Heart right ventricle (tissue), 16 donors: ENCODE data around the gene RHPN2. TPM values are rescaled to one million over a fixed set of nuclear protein-coding genes. Genes with fewer than 3 reads are reported as not detected.

Source experiments
- ATAC-seq, 8 donors: fragments of 200-7000 bp; cut with Tn5 transposase; one replicate each; pipeline ENCODE4 v1.9.1; 2020; ENCODE audit warnings: mild to moderate bottlenecking in 8 of 8, moderate library complexity in 8 of 8, moderate number of reproducible peaks in 1 of 8
- DNase-seq, 2 donors: peaks; one replicate each; pipeline ENCODE4 v3.0.0-alpha.2; 2020
- H3K27ac ChIP-seq, 10 donors: fragments of 200-600 bp; sonication (generic) in 2 of 10; one replicate each; pipeline versions ENCODE4 v1.5.0 to v1.8.0; 2020 to 2022; ENCODE audit warnings: mild to moderate bottlenecking in 3 of 10
- H3K27me3 ChIP-seq, 7 donors: fragments of 200-600 bp; one replicate each; pipeline ENCODE4 v1.8.0; 2021 to 2022; ENCODE audit warnings: mild to moderate bottlenecking in 2 of 7
- H3K36me3 ChIP-seq, 9 donors: fragments of 200-600 bp; sonication (generic) in 1 of 9; one replicate each; pipeline versions ENCODE4 v1.5.0 to v1.8.0; 2020 to 2022; ENCODE audit warnings: mild to moderate bottlenecking in 2 of 9
- H3K4me1 ChIP-seq, 9 donors: fragments of 200-600 bp; sonication (generic) in 1 of 9; one replicate each; pipeline versions ENCODE4 v1.5.0 to v1.8.0; 2020 to 2022; ENCODE audit warnings: mild to moderate bottlenecking in 4 of 9
- H3K4me3 ChIP-seq, 10 donors: fragments of 200-600 bp; sonication (generic) in 2 of 10; one replicate each; pipeline versions ENCODE4 v1.5.0 to v1.8.0; 2020 to 2022; ENCODE audit warnings: mild to moderate bottlenecking in 7 of 10, moderate library complexity in 2 of 10
- H3K9me3 ChIP-seq, 11 donors: fragments of 200-600 bp in 10 of 11; sonication (generic) in 2 of 11; one replicate each; pipeline versions ENCODE4 v1.5.0 to v1.8.0; 2013 to 2022; ENCODE audit warnings: mild to moderate bottlenecking in 2 of 11, control low read depth in 1 of 11, moderate library complexity in 1 of 11
- WGBS, 2 donors: extraction: QIAGEN DNeasy Blood & Tissue Kit; methylation state at CpG; one replicate each; pipeline ENCODE4 v1.1.7; 2013; ENCODE audit warnings: inconsistent platforms in 1 of 2; 5-methylcytosine and 5-hydroxymethylcytosine counted together
- intact Hi-C, 10 donors: fragments of 100-400 bp; cut with DNase I; formaldehyde crosslinking; loops; one replicate each; pipeline versions ENCODE4 v1.11.1 to v1.14.2; 2022
- polyA plus RNA-seq, 2 donors: library from polyadenylated mRNA; stranded (reverse); fragments of 200-250 nt; gene quantifications; one replicate each; pipeline ENCODE4 v1.2.3, GENCODE V29; 2013
- total RNA-seq, 10 donors: library from RNA; stranded (reverse); fragmentation: NEBNext Ultra II Directional in 3 of 10; extraction: Animal tissue kit (Norgen Biotek cat#: 25700) in 3 of 10; gene quantifications; one replicate each; pipeline versions ENCODE4 v1.2.1 to v1.2.4, GENCODE V29; 2021 to 2023
- TF ChIP-seq, protein P1 (sequence below), 9 donors: fragments of 200-600 bp; sonication (generic) in 2 of 9; IDR thresholded peaks; one replicate each; pipeline versions ENCODE4 v1.5.0 to v1.8.0; 2021 to 2022; ENCODE audit warnings: antibody characterized with exemption in 9 of 9, mild to moderate bottlenecking in 5 of 9, moderate library complexity in 1 of 9
- donor health status: Arrhythmogenic right ventricular cardiomyopathy.
- donor health status: ischemic (EF 13 %, LVEDD 7.1; RV severe dilation, severe dysfunction).
- donor health status: healthy with polysubstance abuse.
- donor health status: DM: no; HTN: yes; CAD: no.
- donor health status: DM: no; HTN: no; CAD: no.
- donor health status: ischemic (EF 25% LVEDD 6.9; RV normal size, moderate dysfunction).
- donor health status: ischemic (EF 25% LVEDD 5.7; RV mildly dilated, moderate dysfunction).
- donor health status: healthy.
- donor health status: DM: yes; HTN: yes; CAD: no.
- donor health status: Ischemic cardiomyopathy.
- donor health status: ischemic (EF 35%, LVEDD 5.7; RV mildly dilated, moderate dysfunction).
- donor health status: nonischemic (EF 11% LVEDD 7.7; RV severe dilation, severe dysfunction).
- donor health status: DM: yes; HTN: yes; CAD: no.
- donor health status: PGD.
- donor health status: ischemic (EF 29% LVEDD 5.4; RV normal size, mild dysfunction).
- donor health status: nonischemic (EF 23%, LVEDD 6.1; RV moderate dilation, normal function).

The RHPN2 gene
- total and polyA plus RNA-seq, 12 donors: 0.33 to 2.1 (median 1.1) TPM

DNA sequence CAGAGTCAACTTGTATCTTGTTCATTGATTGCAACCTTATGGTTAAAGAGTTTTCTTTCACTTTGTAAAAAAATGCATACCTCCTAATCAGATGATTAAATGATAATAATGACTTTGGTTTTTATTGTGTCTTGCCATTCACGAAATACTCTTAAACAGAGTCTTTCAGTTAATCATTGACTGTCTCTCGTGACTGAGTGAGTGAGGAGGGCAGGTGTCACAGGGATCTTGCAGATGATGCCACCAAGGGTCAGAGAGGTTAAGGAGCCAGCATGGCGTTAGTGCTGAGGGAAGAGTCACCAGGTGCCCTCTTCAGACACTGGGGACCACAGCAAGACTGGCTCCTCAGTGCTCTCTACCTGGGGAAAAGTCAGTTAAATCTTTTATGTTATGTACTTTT, 24.3 kb upstream of the RHPN2 start:
- Histone ChIP-seq H3K9me3 (no peaks in the 10 kb centered on the region), H3K27me3 (no peaks in the 10 kb centered on the region), H3K4me3 (no peak overlapping the region), H3K4me1 (no peaks in the 10 kb centered on the region), H3K27ac (no peak overlapping the region), H3K36me3 (peaks cover 0 to 69% (median 41%) of the 10 kb centered on the region in 9 donors)
- intact Hi-C loops: loop anchor here in 3 of 10 donors (10.0 kb wide), 1 partner anchor 114 kb away; the partner anchor contains the start of genes CEP89 (in 3 of the 3) and FAAP24 (in 3 of the 3)
- 94 to 96% methylated on average over 3 of the region's 3 CpGs for WGBS, 2 donors
- no peak for ATAC-seq
- no peak for DNase-seq
- TF ChIP-seq, protein P1, sequence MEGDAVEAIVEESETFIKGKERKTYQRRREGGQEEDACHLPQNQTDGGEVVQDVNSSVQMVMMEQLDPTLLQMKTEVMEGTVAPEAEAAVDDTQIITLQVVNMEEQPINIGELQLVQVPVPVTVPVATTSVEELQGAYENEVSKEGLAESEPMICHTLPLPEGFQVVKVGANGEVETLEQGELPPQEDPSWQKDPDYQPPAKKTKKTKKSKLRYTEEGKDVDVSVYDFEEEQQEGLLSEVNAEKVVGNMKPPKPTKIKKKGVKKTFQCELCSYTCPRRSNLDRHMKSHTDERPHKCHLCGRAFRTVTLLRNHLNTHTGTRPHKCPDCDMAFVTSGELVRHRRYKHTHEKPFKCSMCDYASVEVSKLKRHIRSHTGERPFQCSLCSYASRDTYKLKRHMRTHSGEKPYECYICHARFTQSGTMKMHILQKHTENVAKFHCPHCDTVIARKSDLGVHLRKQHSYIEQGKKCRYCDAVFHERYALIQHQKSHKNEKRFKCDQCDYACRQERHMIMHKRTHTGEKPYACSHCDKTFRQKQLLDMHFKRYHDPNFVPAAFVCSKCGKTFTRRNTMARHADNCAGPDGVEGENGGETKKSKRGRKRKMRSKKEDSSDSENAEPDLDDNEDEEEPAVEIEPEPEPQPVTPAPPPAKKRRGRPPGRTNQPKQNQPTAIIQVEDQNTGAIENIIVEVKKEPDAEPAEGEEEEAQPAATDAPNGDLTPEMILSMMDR (IDR thresholded peaks at IDR 0.05): no peak

DNA sequence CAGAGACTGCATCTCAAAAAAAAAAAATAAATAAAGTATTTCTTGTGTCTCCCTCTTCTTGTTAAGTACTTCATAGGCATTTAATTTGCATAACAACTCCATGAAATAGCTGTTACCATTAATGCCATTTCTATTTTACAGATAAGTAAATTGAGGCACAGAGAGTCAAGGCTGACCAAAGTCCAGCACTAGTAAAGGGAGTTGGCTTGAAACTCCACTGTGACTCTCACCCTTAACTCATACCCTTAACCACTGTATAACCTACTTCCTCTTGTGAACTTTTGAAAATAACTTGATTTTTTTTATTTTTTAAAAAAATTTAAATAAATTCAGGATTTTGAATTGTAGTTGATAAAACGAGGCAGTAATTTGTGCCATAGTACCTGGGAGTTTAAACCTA, 22.3 kb upstream of the RHPN2 start:
- intact Hi-C loops: loop anchor here in 3 of 10 donors (10.0 kb wide), 1 partner anchor 112 kb away; the partner anchor contains the start of genes CEP89 (in 3 of the 3) and FAAP24 (in 3 of the 3)

DNA sequence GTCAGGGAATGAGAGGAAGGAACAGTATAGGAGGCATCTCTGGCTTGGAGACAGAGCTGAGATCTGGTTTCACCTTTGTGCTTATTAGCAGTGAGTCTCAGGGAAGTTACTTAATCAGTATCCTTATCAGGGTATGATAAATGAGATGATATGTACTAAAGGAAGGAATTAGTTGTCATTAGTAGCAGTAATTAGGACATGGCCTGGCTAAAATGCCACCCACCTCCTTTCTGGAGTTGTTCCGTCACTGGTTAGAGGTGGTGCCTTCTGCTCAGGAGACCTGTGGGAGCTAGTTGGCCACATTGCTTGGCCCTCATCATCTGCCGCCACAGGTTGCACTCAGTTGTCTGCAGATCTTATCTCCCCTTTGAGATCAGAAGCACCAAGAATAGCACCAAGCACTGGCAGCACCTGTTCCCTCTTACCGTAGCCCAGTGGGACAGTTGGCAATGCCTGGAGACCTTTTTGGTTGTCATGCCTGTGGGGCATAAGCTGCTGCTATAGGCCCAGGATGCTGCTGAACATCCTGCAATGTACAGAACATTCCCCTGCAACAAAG, 21.0 kb upstream of the RHPN2 start:
- H3K36me3 ChIP-seq: peaks cover 0 to 39% (median 23%) of the 10 kb centered on the region in 9 donors
- peaks cover 4 to 15% (median 13%) of the 10 kb centered on the region in 9 donors for H3K4me1 ChIP-seq
- no peak overlapping the region for H3K27ac ChIP-seq
- H3K4me3 ChIP-seq: no peak overlapping the region
- intact Hi-C loops: loop anchor here in 3 of 10 donors (10.0 kb wide), 1 partner anchor 111 kb away; the partner anchor contains the start of genes CEP89 (in 3 of the 3) and FAAP24 (in 3 of the 3)
- WGBS, 2 donors: 74 to 86% methylated on average over 3 of the region's 3 CpGs
- ATAC-seq: no peak
- no peaks in the 10 kb centered on the region for H3K27me3 ChIP-seq
- TF ChIP-seq, protein P1 (IDR thresholded peaks at IDR 0.05): no peak
- no peaks in the 10 kb centered on the region for H3K9me3 ChIP-seq
- no peak for DNase-seq

More for the DNA sequence above, 22.3 kb upstream of the RHPN2 start:
- H3K27ac ChIP-seq: no peak overlapping the region
- peaks cover 0 to 51% (median 29%) of the 10 kb centered on the region in 9 donors for H3K36me3 ChIP-seq
- peaks cover under 1 to 8% (median 6%) of the 10 kb centered on the region in 9 donors for H3K4me1 ChIP-seq
- ATAC-seq: no peak
- WGBS, 2 donors: 92 to 93% methylated on average over 1 of the region's 1 CpG
- no peak overlapping the region for H3K4me3 ChIP-seq
- no peaks in the 10 kb centered on the region for H3K9me3 ChIP-seq
- no peaks in the 10 kb centered on the region for H3K27me3 ChIP-seq
- no peak for DNase-seq
- TF ChIP-seq, protein P1 (IDR thresholded peaks at IDR 0.05): no peak

DNA sequence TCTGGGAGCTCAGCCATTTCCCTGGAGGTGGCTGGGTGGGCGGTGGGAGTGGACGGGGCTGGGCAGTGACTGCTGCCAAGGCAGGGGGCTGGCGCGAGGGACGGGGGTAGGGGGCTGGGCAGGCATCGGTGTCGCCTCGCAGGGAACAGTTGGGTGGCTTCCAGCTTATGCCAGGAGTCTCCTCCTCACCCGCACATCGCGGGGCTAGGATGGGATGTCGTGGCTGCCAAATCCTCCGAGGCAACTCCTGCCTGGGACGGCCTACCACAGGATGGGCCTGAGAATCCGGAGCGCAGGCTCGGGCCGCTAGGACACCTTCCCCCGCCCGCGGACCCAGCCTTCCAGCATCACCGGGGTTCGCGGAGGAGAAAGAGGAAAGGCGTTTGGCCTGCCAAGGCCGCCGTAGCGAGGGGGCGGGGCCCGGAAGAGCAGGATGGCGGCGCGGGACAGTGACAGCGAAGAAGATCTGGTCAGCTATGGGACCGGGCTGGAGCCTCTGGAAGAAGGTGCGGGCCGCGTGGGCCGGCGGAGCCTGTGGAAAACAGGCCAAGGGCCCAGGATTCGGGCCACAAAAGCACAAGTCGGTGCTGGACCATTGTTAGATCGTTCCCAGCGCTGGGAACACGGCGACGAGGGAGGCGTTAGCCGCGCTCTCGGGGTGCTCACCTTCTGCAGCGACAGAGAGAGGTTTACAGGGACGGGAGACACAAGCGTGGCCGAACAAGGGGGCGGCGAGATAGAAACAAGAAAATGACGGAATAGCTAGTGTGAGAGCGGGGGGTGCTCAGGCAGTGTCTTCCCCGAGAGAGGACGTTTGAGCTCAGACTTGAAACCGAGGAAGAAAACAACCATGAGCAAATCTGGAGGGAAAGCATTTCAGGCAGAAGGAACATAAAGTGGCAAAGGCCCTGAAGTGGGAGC, 16.3 kb upstream of the RHPN2 start, which contains the start of gene GPATCH1:
Gene GPATCH1, plus strand, starts transcription at position 421 of the 921 bp plus-strand sequence. Its CDS starts 13 bp downstream, at position 434.
- WGBS, 2 donors: 0% methylated on average over 62 of the region's 62 CpGs
- TF ChIP-seq, protein P1 (IDR thresholded peaks at IDR 0.05): peak in 1 of 9 donors; percentile 2
- Histone ChIP-seq H3K27me3 (no peaks in the 10 kb centered on the region), H3K9me3 (no peaks in the 10 kb centered on the region), H3K36me3 (peaks cover 0 to 9% (median 0%) of the 10 kb centered on the region in 9 donors), H3K4me1 (peaks cover 4 to 27% (median 13%) of the 10 kb centered on the region in 9 donors), H3K4me3 (peak within 1 kb of the TSS; percentile 59 to 100 (median 90)), H3K27ac (peak within 1 kb of the TSS in 9 of 10 donors; percentile 64 to 87 (median 76))
- DNase-seq (peak; percentile 90 to 91), ATAC-seq (peak; percentile 93 to 98 (median 97))
- intact Hi-C loops: loop anchor here in 3 of 10 donors (10.0 kb wide), 1 partner anchor 106 kb away; the partner anchor contains the start of genes CEP89 (in 3 of the 3) and FAAP24 (in 3 of the 3)
